GM23248 (cell line): ENCODE results near the gene NPIPA8. TPM values are rescaled to one million over a fixed set of nuclear protein-coding genes. Genes with fewer than 3 reads are reported as not detected.
"Not testable (repeated sequence)": the region's sequence is repeated elsewhere in the genome, so short reads cannot be mapped to it uniquely, and the experiment has no call there.

ENCODE experiments used
- DNase-seq: peaks from one replicate; pipeline ENCODE4 v3.0.0-alpha.2; 2015
- H2AFZ ChIP-seq: fragments of 200-600 bp; sonication (generic); 2 replicates; pipeline ENCODE4 v1.6.1; 2016; ENCODE audit warnings: antibody characterized with exemption
- H3F3A ChIP-seq: fragments of 200-600 bp; sonication (generic); 2 replicates; pipeline ENCODE4 v1.6.1; 2016; ENCODE audit warnings: mild to moderate bottlenecking, antibody characterized with exemption, mixed run types; ENCODE audit not compliant: insufficient read depth
- H3K27ac ChIP-seq: fragments of 200-600 bp; sonication (generic); 2 replicates; pipeline ENCODE4 v1.5.1; 2016; ENCODE audit warnings: mild to moderate bottlenecking
- H3K27me3 ChIP-seq: fragments of 200-600 bp; sonication (generic); replicated peaks from 2 replicates; pipeline ENCODE4 v1.6.1; 2016; ENCODE audit warnings: mild to moderate bottlenecking; ENCODE audit not compliant: insufficient read depth
- H3K36me3 ChIP-seq: fragments of 200-600 bp; sonication (generic); 2 replicates; pipeline ENCODE4 v1.6.1; 2016; ENCODE audit warnings: low read depth, mild to moderate bottlenecking
- H3K4me1 ChIP-seq: fragments of 200-600 bp; sonication (generic); 2 replicates; pipeline ENCODE4 v1.6.1; 2016; ENCODE audit warnings: mild to moderate bottlenecking; ENCODE audit not compliant: insufficient read depth
- H3K4me2 ChIP-seq: fragments of 200-600 bp; sonication (generic); one replicate; pipeline ENCODE4 v1.6.1; 2016; ENCODE audit warnings: mild to moderate bottlenecking; ENCODE audit not compliant: unreplicated experiment
- H3K4me3 ChIP-seq: fragments of 200-600 bp; sonication (generic); 2 replicates; pipeline ENCODE4 v1.5.1; 2016; ENCODE audit warnings: mild to moderate bottlenecking
- H3K79me2 ChIP-seq: fragments of 200-600 bp; sonication (generic); 2 replicates; pipeline ENCODE4 v1.6.1; 2016; ENCODE audit warnings: mild to moderate bottlenecking; ENCODE audit not compliant: insufficient read depth
- H3K9ac ChIP-seq: fragments of 200-600 bp; sonication (generic); 2 replicates; pipeline ENCODE4 v1.6.1; 2016; ENCODE audit warnings: mild to moderate bottlenecking
- H3K9me2 ChIP-seq: fragments of 200-600 bp; sonication (generic); 2 replicates; pipeline ENCODE4 v1.6.1; 2016; ENCODE audit warnings: mixed run types, mild to moderate bottlenecking, moderate library complexity; ENCODE audit not compliant: insufficient read depth
- H3K9me3 ChIP-seq: fragments of 200-600 bp; sonication (generic); one replicate; pipeline ENCODE4 v1.6.1; 2017; ENCODE audit warnings: low read depth
- H4K20me1 ChIP-seq: fragments of 200-600 bp; sonication (generic); 2 replicates; pipeline ENCODE4 v1.6.0; 2016; ENCODE audit not compliant: insufficient read depth
- WGBS, 2 experiments: methylation state at CpG; one replicate each; pipeline ENCODE4 v1.1.6; 2015 to 2017; ENCODE audit warnings: low lambda C conversion rate in 2 of 2, low coverage in 1 of 2; ENCODE audit errors: missing lambda C conversion rate in 2 of 2; 5-methylcytosine and 5-hydroxymethylcytosine counted together
- in situ Hi-C: fragments of 300-500 bp; cut with MboI; formaldehyde crosslinking; loops from 2 replicates; pipeline ENCODE4 v1.15.0; 2020
- polyA plus RNA-seq: library from polyadenylated mRNA; unstranded; fragments of >200 nt; fragmentation: Nextera tagmentation; extraction: Ambion mirVana; gene quantifications from 2 replicates; pipeline ENCODE4 v1.2.1, GENCODE V29; 2016
- total RNA-seq: library from RNA; depleted of rRNA; stranded (reverse); fragments of >200 nt; shearing (Covaris generic); gene quantifications from 2 replicates; pipeline ENCODE4 v1.2.3, GENCODE V29; 2014

Gene NPIPA8
- total and polyA plus RNA-seq, 2 experiments from 2014 or later = not detected

DNA sequence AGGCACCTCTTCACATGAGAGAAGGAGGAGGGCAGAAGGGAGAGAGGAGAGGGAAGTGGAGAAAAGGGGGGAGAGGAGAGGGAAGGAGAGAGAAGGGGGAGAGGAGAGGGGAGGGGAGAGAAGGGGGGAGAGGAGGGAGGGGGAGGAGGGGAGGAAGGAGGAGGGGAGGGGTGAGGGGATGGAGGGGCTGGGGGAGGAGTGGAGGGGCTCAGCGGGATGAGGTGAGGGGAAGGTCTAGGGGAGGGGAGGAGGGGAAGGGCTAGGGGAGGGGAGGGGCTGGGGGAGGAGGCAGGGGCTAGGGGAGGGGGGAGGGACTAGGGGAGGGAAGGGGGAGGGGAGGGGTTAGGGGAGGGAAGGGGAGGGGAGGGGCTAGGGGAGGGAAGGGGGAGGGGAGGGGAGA lies 5.5 kb upstream of the NPIPA8 start:
- H3K27ac ChIP-seq, H3K4me2 ChIP-seq, H3K4me1 ChIP-seq, H2AFZ ChIP-seq, in situ Hi-C loops, H3F3A ChIP-seq, H3K4me3 ChIP-seq, H3K9me3 ChIP-seq, H3K27me3 ChIP-seq, H3K79me2 ChIP-seq, H4K20me1 ChIP-seq, H3K36me3 ChIP-seq, DNase-seq, H3K9me2 ChIP-seq, H3K9ac ChIP-seq: not testable (repeated sequence)
- 89% methylated on average over 1 of the region's 1 CpG; no CpG with 5 or more reads in 1 of the 2 experiments for WGBS, 2 experiments

GRCh38 chr16:18341417-18341960 lies 5.0 kb upstream of the NPIPA8 start:
- not testable (repeated sequence) for H3K27me3 ChIP-seq

GRCh38 chr16:18339210-18339609 lies 2.7 kb upstream of the NPIPA8 start:
- H3K36me3 ChIP-seq, H4K20me1 ChIP-seq, H3K9me2 ChIP-seq, H3K4me3 ChIP-seq, DNase-seq, H3K9me3 ChIP-seq, H3F3A ChIP-seq, H3K4me1 ChIP-seq, in situ Hi-C loops, H3K79me2 ChIP-seq, H3K4me2 ChIP-seq, H3K9ac ChIP-seq, H3K27ac ChIP-seq, H3K27me3 ChIP-seq, H2AFZ ChIP-seq: not testable (repeated sequence)
- WGBS, 2 experiments = 89 to 90% methylated on average over 3 to 9 of the region's 24 CpGs

More at GRCh38 chr16:18341417-18341960, 5.0 kb upstream of the NPIPA8 start:
- in situ Hi-C loops, H3K27ac ChIP-seq, H3K4me1 ChIP-seq, H3F3A ChIP-seq, H3K79me2 ChIP-seq, H3K4me2 ChIP-seq, H3K9me3 ChIP-seq, DNase-seq, H4K20me1 ChIP-seq, H3K9me2 ChIP-seq, H3K36me3 ChIP-seq, H2AFZ ChIP-seq, H3K9ac ChIP-seq, H3K4me3 ChIP-seq: not testable (repeated sequence)
- WGBS, 2 experiments = 89% methylated on average over 5 of the region's 28 CpGs; no CpG with 5 or more reads in 1 of the 2 experiments

- in situ Hi-C loops, H3K4me2 ChIP-seq, H3K9me3 ChIP-seq, H3K4me1 ChIP-seq, H3K4me3 ChIP-seq, H4K20me1 ChIP-seq, H3K79me2 ChIP-seq, H2AFZ ChIP-seq, DNase-seq, H3K36me3 ChIP-seq, H3K9me2 ChIP-seq, H3F3A ChIP-seq, H3K27ac ChIP-seq, H3K27me3 ChIP-seq, H3K9ac ChIP-seq: not testable (repeated sequence)
- WGBS, 2 experiments = no CpG with 5 or more reads among the region's 6 CpGs
These were observed 24.7 kb downstream of the NPIPA8 start for GRCh38 chr16:18311811-18312210.

DNA sequence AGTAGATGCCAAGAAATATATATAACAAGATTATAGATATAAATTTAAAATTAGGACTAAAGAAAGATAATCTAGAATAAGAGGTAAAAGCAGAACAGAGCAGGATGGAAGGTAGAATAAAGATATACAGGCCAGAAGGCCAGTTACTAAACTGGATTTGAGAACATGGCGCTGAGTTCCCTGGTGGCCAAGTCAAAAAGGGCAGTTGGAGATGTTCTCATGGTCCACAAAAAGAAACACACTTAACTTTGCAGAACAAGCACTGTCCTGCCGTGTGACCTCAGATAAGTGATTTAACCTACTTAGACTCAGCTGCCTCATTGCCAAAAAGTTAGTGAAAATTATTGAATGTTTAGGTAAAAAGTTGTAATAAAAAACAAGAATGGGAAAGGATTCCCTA lies 27.4 kb downstream of the NPIPA8 start:
- H3K9me3 ChIP-seq, H4K20me1 ChIP-seq, H3K9ac ChIP-seq, H3K9me2 ChIP-seq, in situ Hi-C loops, H3F3A ChIP-seq, H3K27me3 ChIP-seq, H2AFZ ChIP-seq, H3K36me3 ChIP-seq, H3K4me3 ChIP-seq, H3K4me1 ChIP-seq, DNase-seq, H3K4me2 ChIP-seq, H3K27ac ChIP-seq, H3K79me2 ChIP-seq: not testable (repeated sequence)
- WGBS, 2 experiments = no CpG with 5 or more reads among the region's 2 CpGs

- in situ Hi-C loops, H4K20me1 ChIP-seq, H3K9me2 ChIP-seq, H3F3A ChIP-seq, H2AFZ ChIP-seq, H3K4me2 ChIP-seq, H3K4me3 ChIP-seq, H3K9me3 ChIP-seq, H3K36me3 ChIP-seq, DNase-seq, H3K4me1 ChIP-seq, H3K27me3 ChIP-seq, H3K9ac ChIP-seq, H3K79me2 ChIP-seq, H3K27ac ChIP-seq: not testable (repeated sequence)
- WGBS, 2 experiments = 13% methylated on average over 1 of the region's 3 CpGs; no CpG with 5 or more reads in 1 of the 2 experiments
These were observed 29.3 kb downstream of the NPIPA8 start for GRCh38 chr16:18307241-18307640.

DNA sequence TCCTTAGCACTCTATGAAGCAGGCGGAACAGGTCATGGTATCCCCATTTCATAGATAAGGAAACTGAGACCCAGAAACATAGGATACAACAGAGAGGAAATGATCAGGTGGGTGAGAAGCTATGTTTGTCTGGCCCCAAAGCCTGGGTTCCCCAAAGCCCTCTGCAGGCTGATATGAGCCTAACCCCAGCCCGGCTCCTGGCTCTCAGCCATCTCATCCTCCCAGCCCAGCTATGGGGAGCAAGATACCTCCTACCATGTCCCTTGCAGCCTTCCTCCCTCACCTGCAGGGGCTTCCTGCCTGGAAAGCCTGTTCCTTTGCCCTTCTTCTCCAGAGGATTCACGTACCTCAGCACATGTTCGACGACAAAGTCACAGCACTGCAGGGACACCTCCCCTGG lies 30.5 kb downstream of the NPIPA8 start:
- H3K4me3 ChIP-seq, H3K9me3 ChIP-seq, H3K27me3 ChIP-seq, H3K36me3 ChIP-seq, H4K20me1 ChIP-seq, in situ Hi-C loops, H2AFZ ChIP-seq, H3K9ac ChIP-seq, H3F3A ChIP-seq, DNase-seq, H3K4me2 ChIP-seq, H3K4me1 ChIP-seq, H3K9me2 ChIP-seq, H3K27ac ChIP-seq, H3K79me2 ChIP-seq: not testable (repeated sequence)
- 70 to 100% methylated on average over 1 to 3 of the region's 5 CpGs for WGBS, 2 experiments
